ENCODE data around the gene POLR2E. TPM values are rescaled to one million over a fixed set of nuclear protein-coding genes. Genes with fewer than 3 reads are reported as not detected.

The POLR2E gene
- polyA plus RNA-seq, 1 donor from 2014 or later = 172 TPM

- no peak for TF ChIP-seq CTCF (IDR thresholded peaks at IDR 0.05; ENCODE audit: poor library complexity, severe bottlenecking)
- TF ChIP-seq EP300 (conservative IDR thresholded peaks at IDR 0.05; ENCODE audit: poor library complexity, severe bottlenecking) = no peak
- TF ChIP-seq MXI1 (conservative IDR thresholded peaks at IDR 0.05; ENCODE audit: poor library complexity, severe bottlenecking) = no peak
- no peak for TF ChIP-seq TAF1 (IDR thresholded peaks at IDR 0.05; ENCODE audit: low read depth)
- no peak for TF ChIP-seq EZH2 (IDR thresholded peaks at IDR 0.05; ENCODE audit: borderline replicate concordance, insufficient read depth, low read length, poor library complexity, severe bottlenecking)
Observed at GRCh38 chr19:1123381-1123780, 28.2 kb upstream of the POLR2E start.

GRCh38 chr19:1122972-1123363, 27.8 kb upstream of the POLR2E start:
- Histone ChIP-seq H3K36me3 (ENCODE audit: insufficient read depth, low read length) (no peaks in the 10 kb centered on the region), H3K9ac (ENCODE audit: low read length) (no peak overlapping the region), H4K20me1 (ENCODE audit: insufficient read depth) (no peaks in the 10 kb centered on the region), H3K9me3 (ENCODE audit: low read length) (no peaks in the 10 kb centered on the region), H3K9me2 (ENCODE audit: insufficient read depth, low read length) (no peaks in the 10 kb centered on the region), H3K27me3 (ENCODE audit: insufficient read depth, low read depth, low read length) (no peaks in the 10 kb centered on the region), H3K27ac (ENCODE audit: low read length) (no peak overlapping the region), H3K4me3 (ENCODE audit: low read length) (no peak overlapping the region), H3F3A (ENCODE audit: insufficient read depth, low read length, poor library complexity, severe bottlenecking) (no peaks in the 10 kb centered on the region), H2AFZ (ENCODE audit: low read depth, low read length) (no peak overlapping the region), H3K79me2 (replicated peaks; ENCODE audit: insufficient read depth, low read length) (no peaks in the 10 kb centered on the region), H3K4me2 (ENCODE audit: low read length) (no peak overlapping the region)
- TF ChIP-seq EZH2 (IDR thresholded peaks at IDR 0.05; ENCODE audit: borderline replicate concordance, insufficient read depth, low read length, poor library complexity, severe bottlenecking) = no peak
- no peak for TF ChIP-seq RAD21 (conservative IDR thresholded peaks at IDR 0.05)
- no peak for TF ChIP-seq CTCF (IDR thresholded peaks at IDR 0.05; ENCODE audit: poor library complexity, severe bottlenecking)
- TF ChIP-seq POLR2AphosphoS5 (IDR thresholded peaks at IDR 0.05) = no peak
- no peak for TF ChIP-seq TAF1 (IDR thresholded peaks at IDR 0.05; ENCODE audit: low read depth)
- TF ChIP-seq EP300 (conservative IDR thresholded peaks at IDR 0.05; ENCODE audit: poor library complexity, severe bottlenecking) = no peak
- TF ChIP-seq MXI1 (conservative IDR thresholded peaks at IDR 0.05; ENCODE audit: poor library complexity, severe bottlenecking) = no peak
- no peak for TF ChIP-seq SMC3 (conservative IDR thresholded peaks at IDR 0.05; ENCODE audit: poor library complexity)
- no peak for TF ChIP-seq REST (IDR thresholded peaks at IDR 0.05; ENCODE audit: borderline replicate concordance)

More at GRCh38 chr19:1123381-1123780, 28.2 kb upstream of the POLR2E start:
- no peaks in the 10 kb centered on the region for H3K79me2 ChIP-seq (replicated peaks; ENCODE audit: insufficient read depth, low read length)
- no peak overlapping the region for H3K27ac ChIP-seq (ENCODE audit: low read length)
- no peak overlapping the region for H3K4me2 ChIP-seq (ENCODE audit: low read length)
- H3K4me3 ChIP-seq (ENCODE audit: low read length) = no peak overlapping the region
- no peaks in the 10 kb centered on the region for H4K20me1 ChIP-seq (ENCODE audit: insufficient read depth)
- no peaks in the 10 kb centered on the region for H3K9me2 ChIP-seq (ENCODE audit: insufficient read depth, low read length)
- H3K9me3 ChIP-seq (ENCODE audit: low read length) = no peaks in the 10 kb centered on the region
- H3K27me3 ChIP-seq (ENCODE audit: insufficient read depth, low read depth, low read length) = no peaks in the 10 kb centered on the region
- H2AFZ ChIP-seq (ENCODE audit: low read depth, low read length) = no peak overlapping the region
- no peaks in the 10 kb centered on the region for H3F3A ChIP-seq (ENCODE audit: insufficient read depth, low read length, poor library complexity, severe bottlenecking)
- no peak overlapping the region for H3K9ac ChIP-seq (ENCODE audit: low read length)
- no peaks in the 10 kb centered on the region for H3K36me3 ChIP-seq (ENCODE audit: insufficient read depth, low read length)
